Activated naive CD4-positive, alpha-beta T cell treated with anti-CD3 and anti-CD28 coated beads for 36 hours (primary cell): ENCODE measurements around the gene STK32A. TPM values are rescaled to one million over a fixed set of nuclear protein-coding genes. Genes with fewer than 3 reads are reported as not detected.

Experiments
- CTCF ChIA-PET: fragments of 350-600 bp; sonication (Branson Sonifier 250); formaldehyde crosslinking; loops from one replicate; lab custom pipeline; 2021; ENCODE audit warnings: antibody characterized with exemption; lab: Charles Lee
- DNase-seq: peaks from one replicate; pipeline ENCODE4 v3.0.0-alpha.2; 2020
- H3K27ac Mint-ChIP-seq: one replicate; pipeline ENCODE4 v1.8.0; 2021; ENCODE audit warnings: mild to moderate bottlenecking, mixed read lengths
- H3K27me3 Mint-ChIP-seq: one replicate; pipeline ENCODE4 v1.8.0; 2021; ENCODE audit warnings: low read depth, mixed read lengths
- H3K36me3 Mint-ChIP-seq: one replicate; pipeline ENCODE4 v1.8.0; 2021; ENCODE audit warnings: low read depth, mixed read lengths
- H3K4me1 Mint-ChIP-seq: one replicate; pipeline ENCODE4 v1.8.0; 2021; ENCODE audit warnings: low read depth, mixed read lengths
- H3K4me3 Mint-ChIP-seq: one replicate; pipeline ENCODE4 v1.8.0; 2021; ENCODE audit warnings: mild to moderate bottlenecking, moderate library complexity, mixed read lengths
- H3K9me3 Mint-ChIP-seq: one replicate; pipeline ENCODE4 v1.8.0; 2021; ENCODE audit warnings: mixed read lengths
- intact Hi-C: fragments of 100-400 bp; cut with micrococcal nuclease; formaldehyde crosslinking; loops from one replicate; pipeline ENCODE4 v1.15.1; 2023
- total RNA-seq, 2 experiments: library from RNA; stranded (reverse); gene quantifications; one replicate each; pipeline ENCODE4 v1.2.3, GENCODE V29; 2021

Gene STK32A
- total RNA-seq, 2 experiments from 2014 or later: not detected

DNA sequence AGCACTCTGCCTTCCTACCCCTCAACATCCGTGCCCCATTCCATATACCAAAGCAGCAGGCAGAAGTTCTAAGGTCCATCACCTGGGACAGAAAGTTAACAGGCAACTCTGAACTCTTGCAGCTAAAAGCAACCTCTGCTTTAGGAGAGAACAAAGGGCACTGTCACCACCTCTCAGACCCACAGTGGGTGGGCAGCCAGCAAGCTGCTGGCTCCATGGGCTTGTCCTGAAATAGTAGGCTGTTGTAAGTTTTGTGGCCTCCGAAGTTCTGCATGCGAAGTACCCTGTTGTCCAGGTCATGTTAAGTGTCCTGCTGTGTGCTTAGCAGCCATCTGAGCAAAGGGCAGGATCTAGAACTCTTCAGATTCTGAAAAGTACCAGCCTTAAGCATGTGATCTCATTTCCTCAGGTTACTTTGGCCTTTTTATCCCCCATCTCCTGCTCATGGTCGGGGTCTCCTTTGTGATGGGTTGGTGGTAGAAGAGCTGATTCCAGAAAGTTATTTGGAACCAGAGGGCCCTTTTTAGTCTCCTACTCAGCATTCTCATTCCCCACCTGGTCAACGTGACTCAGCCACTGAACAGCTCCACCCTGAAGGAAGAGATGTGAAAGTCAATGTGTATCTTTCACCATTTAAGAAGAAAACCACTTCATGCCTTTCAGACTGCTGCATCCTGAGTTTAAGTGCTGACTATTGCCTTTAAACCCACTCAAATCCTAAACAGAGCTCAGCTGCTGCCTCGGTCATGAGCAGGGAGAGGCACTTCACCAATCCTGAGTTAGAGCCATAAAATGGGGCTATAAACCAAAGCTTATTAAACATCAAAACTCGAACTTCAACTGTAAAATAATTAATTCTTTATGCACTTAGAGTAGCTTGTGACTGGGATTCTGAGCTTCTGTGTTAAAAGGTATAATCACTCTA lies 153.6 kb downstream of the STK32A start:
- no peak overlapping the region for H3K4me3 Mint-ChIP-seq
- H3K27me3 Mint-ChIP-seq: peaks cover 5% of the 10 kb centered on the region
- intact Hi-C loops: no loop called here
- DNase-seq: no peak
- H3K9me3 Mint-ChIP-seq: no peaks in the 10 kb centered on the region
- H3K36me3 Mint-ChIP-seq: no peaks in the 10 kb centered on the region
- CTCF ChIA-PET: no interaction called here
- H3K27ac Mint-ChIP-seq: no peak overlapping the region
- no peaks in the 10 kb centered on the region for H3K4me1 Mint-ChIP-seq

DNA sequence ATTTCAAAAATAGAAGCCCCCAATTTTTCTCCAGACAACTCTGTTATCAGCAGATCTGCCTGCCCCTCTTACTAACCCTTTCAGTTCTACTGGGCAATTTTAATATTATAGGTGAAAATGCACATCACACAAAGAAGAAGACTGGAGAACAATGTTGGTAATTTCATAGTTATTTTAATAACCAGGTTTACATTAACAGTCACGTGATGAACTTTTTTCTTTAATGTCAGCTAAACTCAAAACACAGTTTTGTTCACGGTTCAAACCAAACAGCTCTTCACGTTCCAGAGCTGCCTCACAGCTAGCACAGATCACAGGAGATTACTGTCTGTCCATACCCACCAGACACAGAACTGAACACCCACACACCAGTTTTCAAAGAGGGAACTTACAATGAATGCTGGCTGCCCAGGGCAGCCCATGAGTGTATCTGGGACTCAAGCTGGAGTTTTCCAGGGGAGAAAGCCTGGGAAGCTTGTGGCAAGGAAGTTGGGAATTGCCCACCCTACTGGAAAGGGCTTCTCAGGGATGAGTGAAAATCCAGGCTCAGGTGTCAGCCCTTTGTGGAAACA lies 155.9 kb downstream of the STK32A start:
- H3K9me3 Mint-ChIP-seq: no peaks in the 10 kb centered on the region

DNA sequence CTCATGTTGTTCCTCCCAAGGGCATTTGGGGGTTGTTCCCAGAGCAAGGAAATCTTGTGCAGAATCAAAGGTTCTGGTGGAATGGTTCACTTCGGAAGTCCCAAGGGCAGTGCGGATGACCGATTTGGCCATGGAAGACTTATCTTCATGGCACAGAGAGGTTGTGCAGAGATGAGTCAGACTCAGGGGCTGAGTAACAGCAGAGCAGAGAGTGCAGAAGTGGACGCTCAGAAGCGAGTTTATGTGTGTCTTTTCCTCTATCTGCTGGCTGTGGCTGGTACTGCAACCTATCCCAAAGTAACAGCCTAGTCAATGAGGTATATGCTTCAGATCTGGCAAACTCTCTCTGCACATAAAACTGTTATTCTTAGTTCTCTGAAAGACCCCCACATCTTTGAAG lies 157.0 kb downstream of the STK32A start:
- H3K27ac Mint-ChIP-seq: no peak overlapping the region

More for the DNA sequence above, 155.9 kb downstream of the STK32A start:
- no peak overlapping the region for H3K4me3 Mint-ChIP-seq
- no peak overlapping the region for H3K27ac Mint-ChIP-seq
- CTCF ChIA-PET: interaction anchor here (1.0 kb wide), 1 partner anchor 202 kb away, joined by 3 read pairs; no protein-coding TSS in a partner anchor
- peaks cover 5% of the 10 kb centered on the region for H3K27me3 Mint-ChIP-seq
- no peaks in the 10 kb centered on the region for H3K36me3 Mint-ChIP-seq
- intact Hi-C loops: no loop called here
- no peaks in the 10 kb centered on the region for H3K4me1 Mint-ChIP-seq
- DNase-seq: no peak

DNA sequence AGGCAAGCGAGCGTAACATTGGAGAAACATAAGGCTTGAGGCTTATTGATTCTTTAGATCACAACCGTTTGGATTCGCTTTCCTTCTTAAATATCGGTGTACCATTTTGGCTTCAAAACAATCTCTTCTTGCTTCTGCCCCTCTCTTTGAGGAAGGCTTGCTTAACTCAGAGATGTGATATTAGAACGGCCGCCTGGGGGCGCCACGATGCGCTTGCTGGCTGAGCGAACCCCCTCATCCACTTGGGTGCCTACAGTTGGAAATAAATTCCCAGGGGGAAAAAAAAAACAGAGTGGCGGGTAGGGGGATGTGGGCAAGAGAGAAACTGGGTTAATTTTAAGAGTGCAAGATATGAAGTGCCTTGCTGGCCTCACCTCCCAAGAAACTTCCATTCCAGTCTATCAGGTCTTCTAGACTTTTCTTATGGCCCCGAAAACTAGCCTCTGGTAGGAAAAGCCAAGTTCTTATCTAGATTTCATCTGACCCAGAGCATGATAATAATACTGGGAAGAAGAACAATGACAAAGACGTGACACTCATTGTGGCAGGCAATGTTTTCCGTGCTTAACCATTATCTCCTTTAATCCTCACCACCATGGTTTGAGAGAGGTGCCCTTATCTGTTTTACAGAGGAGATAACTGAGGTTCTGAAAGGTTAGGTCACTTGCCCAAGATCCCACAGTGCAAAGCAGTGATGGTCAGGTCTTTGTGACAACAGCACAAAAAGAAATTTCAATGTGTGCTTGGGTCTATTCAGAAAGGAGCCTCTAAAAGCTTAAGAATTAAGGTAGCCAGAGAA lies 159.2 kb downstream of the STK32A start:
- intact Hi-C loops: no loop called here
- Mint-ChIP-seq H3K4me1 (no peaks in the 10 kb centered on the region), H3K36me3 (no peaks in the 10 kb centered on the region), H3K9me3 (no peaks in the 10 kb centered on the region), H3K4me3 (no peak overlapping the region), H3K27me3 (peaks cover 2% of the 10 kb centered on the region), H3K27ac (no peak overlapping the region)
- CTCF ChIA-PET: interaction anchor here (1.0 kb wide), 1 partner anchor 10 kb away, joined by 3 read pairs; no protein-coding TSS in a partner anchor
- no peak for DNase-seq

More for the DNA sequence above, 157.0 kb downstream of the STK32A start:
- no peak for DNase-seq
- CTCF ChIA-PET: no interaction called here
- Mint-ChIP-seq H3K4me1 (no peaks in the 10 kb centered on the region), H3K27me3 (peaks cover 5% of the 10 kb centered on the region), H3K4me3 (no peak overlapping the region), H3K36me3 (no peaks in the 10 kb centered on the region), H3K9me3 (no peaks in the 10 kb centered on the region)
- intact Hi-C loops: no loop called here

DNA sequence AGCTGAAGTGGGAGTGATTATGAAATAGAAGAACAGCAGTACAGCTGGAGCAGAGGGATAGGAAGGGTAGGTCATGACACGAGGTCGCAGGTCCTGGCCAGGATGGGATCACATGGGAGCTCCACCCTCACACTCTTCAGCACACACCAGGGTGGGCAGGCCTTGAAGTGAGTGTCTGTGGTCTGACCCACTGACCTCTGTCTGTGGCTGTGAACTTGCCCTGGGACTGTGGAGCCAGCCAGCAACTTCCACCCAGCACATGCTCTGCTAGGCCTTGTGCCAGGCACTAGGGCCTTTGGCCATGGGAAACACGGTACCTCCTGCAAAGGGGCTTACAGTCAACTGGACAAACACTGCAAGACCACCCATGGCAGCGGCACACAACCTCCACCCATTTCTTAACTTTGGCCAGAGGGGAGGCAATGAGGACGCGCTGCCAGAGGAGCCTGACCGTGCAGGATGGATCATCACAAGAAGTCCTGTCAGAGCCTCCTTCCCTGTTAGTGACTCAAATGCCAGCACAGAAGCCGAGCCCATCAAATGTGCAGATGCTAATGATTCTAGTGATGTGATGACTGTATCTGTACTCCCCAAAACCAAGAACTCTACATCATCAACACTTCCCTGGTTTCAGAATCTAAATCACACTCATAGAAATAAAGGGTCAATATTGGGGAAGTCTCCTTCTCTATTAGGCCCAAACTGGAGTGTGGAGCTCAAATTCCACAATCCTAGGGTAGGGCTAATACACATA lies 161.4 kb downstream of the STK32A start:
- intact Hi-C loops: no loop called here
- Mint-ChIP-seq H3K9me3 (no peaks in the 10 kb centered on the region), H3K27ac (no peak overlapping the region), H3K4me1 (no peaks in the 10 kb centered on the region), H3K4me3 (no peak overlapping the region), H3K36me3 (no peaks in the 10 kb centered on the region), H3K27me3 (no peaks in the 10 kb centered on the region)
- CTCF ChIA-PET: no interaction called here
- DNase-seq: no peak

DNA sequence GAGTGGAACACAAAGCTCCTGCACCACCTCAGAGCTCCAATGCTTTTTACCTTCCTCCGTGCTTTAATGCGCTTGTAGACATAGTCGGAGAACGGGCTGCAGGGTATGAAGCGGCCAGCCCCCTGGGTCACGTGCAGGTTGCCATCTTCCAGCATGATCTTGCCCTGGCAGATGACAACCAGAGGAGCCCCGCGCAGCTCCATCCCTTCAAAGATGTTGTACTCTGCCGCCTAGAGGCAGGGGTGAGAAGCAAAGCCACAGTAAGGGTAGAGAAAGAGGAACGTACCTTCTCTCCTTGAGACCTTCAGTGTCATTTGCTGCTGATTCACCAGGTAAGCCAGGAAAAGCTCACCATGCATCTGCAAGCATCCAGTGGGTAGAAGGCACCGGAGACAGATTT lies 162.8 kb downstream of the STK32A start:
- CTCF ChIA-PET: no interaction called here
- Mint-ChIP-seq H3K4me1 (no peaks in the 10 kb centered on the region), H3K9me3 (no peaks in the 10 kb centered on the region), H3K36me3 (no peaks in the 10 kb centered on the region), H3K27me3 (no peaks in the 10 kb centered on the region), H3K27ac (no peak overlapping the region), H3K4me3 (no peak overlapping the region)
- no peak for DNase-seq
- intact Hi-C loops: no loop called here

DNA sequence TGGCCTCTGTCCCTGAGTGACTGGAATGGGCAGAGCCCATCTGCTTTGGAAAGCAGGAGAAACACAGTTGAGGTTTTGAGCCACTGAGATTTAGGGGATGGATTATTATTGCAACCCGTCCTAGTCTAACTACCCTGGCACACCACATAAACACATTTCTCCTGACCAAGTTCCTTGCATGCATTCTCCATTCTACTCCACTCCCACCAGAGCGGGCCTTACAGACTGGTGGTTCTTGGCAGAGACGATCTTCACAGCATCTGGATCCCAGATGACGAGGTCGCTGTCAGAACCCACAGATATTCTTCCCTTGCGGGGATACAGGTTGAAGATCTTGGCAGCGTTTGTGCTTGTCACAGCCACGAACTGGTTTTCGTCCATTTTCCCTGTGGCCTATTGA lies 164.0 kb downstream of the STK32A start:
- CTCF ChIA-PET: no interaction called here
- DNase-seq: no peak
- Mint-ChIP-seq H3K4me3 (no peak overlapping the region), H3K9me3 (no peaks in the 10 kb centered on the region), H3K27me3 (no peaks in the 10 kb centered on the region), H3K36me3 (no peaks in the 10 kb centered on the region), H3K4me1 (no peaks in the 10 kb centered on the region), H3K27ac (no peak overlapping the region)
- intact Hi-C loops: no loop called here

DNA sequence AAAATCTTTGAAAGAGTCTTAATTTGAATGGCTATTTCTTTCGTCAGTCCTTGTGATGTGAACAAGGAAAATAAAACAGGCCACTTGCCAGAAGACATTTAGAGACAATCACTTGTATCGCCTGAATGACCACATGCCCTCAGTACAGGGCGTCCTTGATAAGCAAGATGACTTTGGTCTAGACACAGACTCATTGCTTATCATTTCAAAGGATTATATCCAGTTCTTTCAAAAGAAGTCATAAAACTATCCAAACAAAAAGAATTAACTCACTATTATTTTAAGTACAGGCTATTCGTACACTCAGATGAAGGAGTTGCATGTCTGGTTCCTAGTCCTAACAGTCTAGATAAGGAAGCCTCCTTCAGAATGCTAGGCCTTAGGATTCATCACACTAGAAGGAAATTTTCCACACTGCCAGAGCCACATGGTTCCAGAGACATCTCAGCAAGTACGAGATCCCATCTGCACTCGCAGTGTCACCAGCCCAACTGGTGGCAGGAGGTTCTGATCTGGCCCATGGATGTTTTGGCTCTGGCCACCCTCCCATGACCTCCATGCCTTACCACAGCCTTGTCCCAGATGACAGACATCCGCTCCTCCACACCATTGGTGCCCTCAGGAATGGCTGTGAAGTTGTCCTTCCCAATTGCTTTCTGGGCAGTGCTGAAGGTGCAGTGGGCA lies 165.4 kb downstream of the STK32A start:
- no peak for DNase-seq
- Mint-ChIP-seq H3K9me3 (no peaks in the 10 kb centered on the region), H3K4me3 (no peak overlapping the region), H3K36me3 (no peaks in the 10 kb centered on the region), H3K4me1 (no peaks in the 10 kb centered on the region), H3K27me3 (no peaks in the 10 kb centered on the region), H3K27ac (no peak overlapping the region)
- intact Hi-C loops: no loop called here
- CTCF ChIA-PET: interaction anchor here (0.6 kb wide), 1 partner anchor 107 kb away, joined by 4 read pairs; no protein-coding TSS in a partner anchor

DNA sequence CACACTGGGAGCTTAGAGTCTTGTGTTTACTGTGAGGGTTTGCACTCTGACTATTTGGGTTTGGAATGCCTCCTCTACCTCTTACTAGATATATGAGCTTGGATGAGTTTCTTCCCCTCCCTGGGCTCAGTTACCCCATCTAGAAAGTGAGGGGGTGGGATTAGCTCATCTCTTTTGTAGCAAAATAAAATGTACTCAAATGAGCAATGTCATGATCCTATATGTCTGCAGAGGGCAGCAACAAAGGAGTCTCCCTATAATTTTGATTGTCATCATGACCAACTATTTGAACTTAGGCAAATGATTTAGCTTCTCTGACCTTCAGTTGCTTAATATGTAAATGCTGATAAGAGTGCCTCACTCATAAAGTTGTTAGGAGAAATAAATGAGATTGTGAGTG lies 166.1 kb downstream of the STK32A start:
- CTCF ChIA-PET: no interaction called here
- Mint-ChIP-seq H3K27ac (no peak overlapping the region), H3K36me3 (no peaks in the 10 kb centered on the region), H3K4me3 (no peak overlapping the region), H3K9me3 (no peaks in the 10 kb centered on the region), H3K27me3 (no peaks in the 10 kb centered on the region), H3K4me1 (no peaks in the 10 kb centered on the region)
- intact Hi-C loops: no loop called here
- DNase-seq: no peak

DNA sequence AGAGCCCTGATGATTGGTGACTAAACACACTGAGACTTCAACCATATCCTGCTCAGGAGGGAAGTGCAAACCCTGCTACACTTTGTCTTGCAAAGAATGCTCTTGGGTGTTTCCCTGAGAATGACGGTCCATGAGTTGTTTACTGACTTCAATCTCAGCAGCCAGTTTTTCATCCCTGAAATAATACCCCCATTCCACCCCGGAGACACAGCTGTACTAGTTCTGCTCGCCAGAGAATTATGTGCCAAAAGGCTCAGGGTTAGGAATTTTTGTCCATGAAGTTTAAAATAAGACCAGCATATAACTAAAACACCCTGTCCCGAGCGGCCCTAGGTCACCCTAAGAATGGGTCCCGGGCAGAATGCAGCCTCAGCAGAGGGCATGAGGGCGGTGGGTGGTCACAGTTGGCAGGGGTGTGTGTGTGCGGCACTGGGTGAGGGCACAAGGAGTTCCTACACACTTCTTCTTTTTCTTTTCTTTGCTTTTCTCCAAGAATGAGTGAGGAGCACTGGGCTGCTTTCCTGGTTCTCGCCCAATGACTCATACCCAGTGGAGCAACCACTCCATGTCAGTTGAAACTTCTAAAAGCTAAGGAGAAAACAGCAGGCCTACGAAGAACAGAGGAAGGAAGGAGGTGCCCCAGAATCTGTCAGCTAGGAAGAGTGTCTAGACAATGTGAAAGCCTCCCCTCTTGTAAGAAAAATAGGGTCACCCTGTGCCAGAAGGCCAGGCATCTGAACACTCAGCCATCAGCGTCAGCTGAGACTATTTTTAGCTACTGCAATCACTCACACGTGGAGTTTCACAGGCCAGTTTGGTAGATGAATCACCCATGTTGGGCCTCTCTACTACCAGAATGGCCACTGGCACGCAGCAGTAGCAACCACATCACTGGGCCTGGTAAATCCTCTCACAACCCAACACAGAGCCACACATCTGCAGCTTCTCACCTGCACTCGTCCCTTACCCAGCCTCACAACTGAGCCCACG lies 169.1 kb downstream of the STK32A start:
- intact Hi-C loops: no loop called here
- H3K27ac Mint-ChIP-seq: no peak overlapping the region
- no peak for DNase-seq
- CTCF ChIA-PET: no interaction called here
- no peaks in the 10 kb centered on the region for H3K36me3 Mint-ChIP-seq
- H3K4me3 Mint-ChIP-seq: no peak overlapping the region
- no peaks in the 10 kb centered on the region for H3K4me1 Mint-ChIP-seq
- no peaks in the 10 kb centered on the region for H3K9me3 Mint-ChIP-seq
- H3K27me3 Mint-ChIP-seq: no peaks in the 10 kb centered on the region

DNA sequence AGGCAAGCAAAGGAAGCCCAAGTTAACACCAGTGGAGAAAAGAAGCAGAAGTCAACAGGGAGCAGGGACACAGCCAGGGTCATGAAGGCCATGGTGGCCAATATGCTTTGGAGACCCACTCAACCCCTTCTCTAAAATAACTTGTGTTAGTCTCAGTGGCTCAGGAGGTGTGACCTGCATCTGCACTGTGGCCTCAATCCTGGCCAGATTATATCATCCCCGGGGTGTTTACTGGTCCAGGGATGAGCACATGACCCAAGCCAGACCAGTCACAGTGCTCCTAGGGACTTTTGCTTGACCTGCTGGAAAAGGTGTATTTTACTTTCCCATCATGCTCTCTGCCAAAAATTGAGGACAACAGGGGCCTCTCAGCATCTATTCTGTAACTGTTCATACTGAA lies 169.9 kb downstream of the STK32A start:
- Mint-ChIP-seq H3K9me3 (no peaks in the 10 kb centered on the region), H3K4me1 (no peaks in the 10 kb centered on the region), H3K27ac (no peak overlapping the region), H3K27me3 (no peaks in the 10 kb centered on the region), H3K4me3 (no peak overlapping the region), H3K36me3 (no peaks in the 10 kb centered on the region)
- CTCF ChIA-PET: no interaction called here
- intact Hi-C loops: no loop called here
- DNase-seq: no peak
